GM19372 (cell line): ENCODE results near the gene BAD.

Source experiments
- ATAC-seq: cut with Tn5 transposase; IDR thresholded peaks from one replicate; pipeline ENCODE4 v1.9.1; 2021; ENCODE audit warnings: mild to moderate bottlenecking, low read depth, moderate library complexity; ENCODE audit not compliant: unreplicated experiment

Gene BAD

GRCh38 chr11:64232967-64233315 is 51.5 kb downstream of the BAD start:
- no peak for ATAC-seq

- no peak for ATAC-seq
Observed at GRCh38 chr11:64232182-64232966, 52.1 kb downstream of the BAD start.

GRCh38 chr11:64231546-64231945 is 52.9 kb downstream of the BAD start:
- no peak for ATAC-seq

GRCh38 chr11:64230985-64231365 is 53.5 kb downstream of the BAD start:
- ATAC-seq = no peak

GRCh38 chr11:64230171-64230984 is 54.1 kb downstream of the BAD start, which contains the start of gene DNAJC4:
DNAJC4 (plus strand) TSS chr11:64230548; CDS start chr11:64230855, 307 bp downstream.
- peak; percentile 50 for ATAC-seq

GRCh38 chr11:64229744-64230170 is 54.7 kb downstream of the BAD start:
- ATAC-seq = no peak

GRCh38 chr11:64229090-64229743 is 55.2 kb downstream of the BAD start:
- ATAC-seq = no peak

- no peak for ATAC-seq
Observed at GRCh38 chr11:64227405-64227956, 57.0 kb downstream of the BAD start.

- ATAC-seq = no peak
Observed at GRCh38 chr11:64226507-64227051, 57.9 kb downstream of the BAD start.

GRCh38 chr11:64225608-64226506 is 58.6 kb downstream of the BAD start, which contains the start of the genes NUDT22 and TRPT1:
NUDT22 (plus strand) TSS chr11:64226274; CDS start chr11:64226653, 379 bp downstream.
TRPT1 (minus strand) TSS chr11:64226186; CDS start chr11:64225860, 326 bp downstream.
- ATAC-seq = peak; percentile 41

GRCh38 chr11:64224891-64225607 is 59.4 kb downstream of the BAD start:
- no peak for ATAC-seq

GRCh38 chr11:64224151-64224890 is 60.1 kb downstream of the BAD start:
- ATAC-seq = no peak

GRCh38 chr11:64223001-64223651 is 61.3 kb downstream of the BAD start:
- ATAC-seq = no peak

GRCh38 chr11:64222651-64223000 is 61.8 kb downstream of the BAD start:
- no peak for ATAC-seq

GRCh38 chr11:64220798-64221197 is 63.7 kb downstream of the BAD start:
- ATAC-seq = no peak

GRCh38 chr11:64220271-64220670 is 64.2 kb downstream of the BAD start:
- ATAC-seq = no peak
